ENCODE data around the gene SLC22A12.
"Not testable (repeated sequence)": the region's sequence is repeated elsewhere in the genome, so short reads cannot be mapped to it uniquely, and the experiment has no call there.

SLC22A12 gene

GRCh38 chr11:64591257-64592233, 525 bp downstream of the SLC22A12 start:
- H3K4me3 ChIP-seq (ENCODE audit: low read depth, low read length): no peak overlapping the region
- TF ChIP-seq CTCF (IDR thresholded peaks at IDR 0.05; ENCODE audit: borderline replicate concordance, insufficient read depth, low read depth, low read length): no peak

- TF ChIP-seq CTCF (IDR thresholded peaks at IDR 0.05; ENCODE audit: borderline replicate concordance, insufficient read depth, low read depth, low read length): no peak
- no peak overlapping the region for H3K4me3 ChIP-seq (ENCODE audit: low read depth, low read length)
These were observed 1.2 kb downstream of the SLC22A12 start for GRCh38 chr11:64592234-64592615.

- H3K4me3 ChIP-seq (ENCODE audit: low read depth, low read length): no peak overlapping the region
- TF ChIP-seq CTCF (IDR thresholded peaks at IDR 0.05; ENCODE audit: borderline replicate concordance, insufficient read depth, low read depth, low read length): no peak
These were observed 1.6 kb downstream of the SLC22A12 start for GRCh38 chr11:64592656-64593055.

- no peak for TF ChIP-seq CTCF (IDR thresholded peaks at IDR 0.05; ENCODE audit: borderline replicate concordance, insufficient read depth, low read depth, low read length)
These were observed 2.4 kb downstream of the SLC22A12 start for GRCh38 chr11:64593156-64594105.

GRCh38 chr11:64594159-64594939, 3.3 kb downstream of the SLC22A12 start:
- no peak for TF ChIP-seq CTCF (IDR thresholded peaks at IDR 0.05; ENCODE audit: borderline replicate concordance, insufficient read depth, low read depth, low read length)
- no peak overlapping the region for H3K4me3 ChIP-seq (ENCODE audit: low read depth, low read length)

More at GRCh38 chr11:64593156-64594105, 2.4 kb downstream of the SLC22A12 start:
- H3K4me3 ChIP-seq (ENCODE audit: low read depth, low read length): no peak overlapping the region

- not testable (repeated sequence) for H3K4me3 ChIP-seq (ENCODE audit: low read depth, low read length)
These were observed 4.9 kb downstream of the SLC22A12 start for GRCh38 chr11:64595922-64596321.
